ENCODE data around the gene ANKRD13B. TPM values are rescaled to one million over a fixed set of nuclear protein-coding genes. Genes with fewer than 3 reads are reported as not detected.

ANKRD13B gene
- total and polyA plus RNA-seq, 3 donors from 2014 or later, result 32.8 to 59.8 (median 48.8) TPM

DNA sequence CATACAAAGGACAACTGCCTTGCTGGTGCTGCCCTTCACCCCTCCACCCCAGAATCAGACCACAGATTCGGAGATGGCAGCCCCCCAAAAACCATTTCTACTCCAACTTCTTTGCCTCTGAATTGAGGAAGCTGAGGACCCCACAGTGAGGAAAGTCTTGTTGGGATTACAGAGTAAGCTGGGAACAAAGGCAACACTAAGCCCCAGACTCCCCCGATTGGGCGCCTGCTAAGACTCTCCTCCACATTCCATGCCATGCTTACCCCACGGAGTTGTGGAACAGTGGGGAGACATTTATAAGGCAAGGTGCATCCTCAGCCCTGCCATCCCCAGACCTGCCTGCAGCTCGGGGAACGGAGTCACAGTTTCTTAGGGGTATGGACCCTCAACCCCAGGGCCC, 5.3 kb upstream of the ANKRD13B start:
- no peaks in the 10 kb centered on the region for H3K36me3 ChIP-seq (ENCODE audit: low read depth, missing control alignments)
- no peaks in the 10 kb centered on the region for H3K9me3 ChIP-seq
- no peaks in the 10 kb centered on the region for H3K27me3 ChIP-seq
- peaks cover 46% of the 10 kb centered on the region for H3K4me1 ChIP-seq
- TF ChIP-seq, protein P1, sequence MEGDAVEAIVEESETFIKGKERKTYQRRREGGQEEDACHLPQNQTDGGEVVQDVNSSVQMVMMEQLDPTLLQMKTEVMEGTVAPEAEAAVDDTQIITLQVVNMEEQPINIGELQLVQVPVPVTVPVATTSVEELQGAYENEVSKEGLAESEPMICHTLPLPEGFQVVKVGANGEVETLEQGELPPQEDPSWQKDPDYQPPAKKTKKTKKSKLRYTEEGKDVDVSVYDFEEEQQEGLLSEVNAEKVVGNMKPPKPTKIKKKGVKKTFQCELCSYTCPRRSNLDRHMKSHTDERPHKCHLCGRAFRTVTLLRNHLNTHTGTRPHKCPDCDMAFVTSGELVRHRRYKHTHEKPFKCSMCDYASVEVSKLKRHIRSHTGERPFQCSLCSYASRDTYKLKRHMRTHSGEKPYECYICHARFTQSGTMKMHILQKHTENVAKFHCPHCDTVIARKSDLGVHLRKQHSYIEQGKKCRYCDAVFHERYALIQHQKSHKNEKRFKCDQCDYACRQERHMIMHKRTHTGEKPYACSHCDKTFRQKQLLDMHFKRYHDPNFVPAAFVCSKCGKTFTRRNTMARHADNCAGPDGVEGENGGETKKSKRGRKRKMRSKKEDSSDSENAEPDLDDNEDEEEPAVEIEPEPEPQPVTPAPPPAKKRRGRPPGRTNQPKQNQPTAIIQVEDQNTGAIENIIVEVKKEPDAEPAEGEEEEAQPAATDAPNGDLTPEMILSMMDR (IDR thresholded peaks at IDR 0.05), result no peak
- TF ChIP-seq POLR2A (IDR thresholded peaks at IDR 0.05), result no peak
- H3K4me3 ChIP-seq, result peak overlapping the region in 1 of 2 donors; percentile 75
- WGBS, 2 donors, result 66 to 86% methylated on average over 4 to 6 of the region's 6 CpGs
- intact Hi-C loops (cut with DNase I; ENCODE audit: low total_unique reads), result no loop called here
- DNase-seq, result no peak
- peak overlapping the region in 1 of 2 donors; percentile 72 for H3K27ac ChIP-seq

DNA sequence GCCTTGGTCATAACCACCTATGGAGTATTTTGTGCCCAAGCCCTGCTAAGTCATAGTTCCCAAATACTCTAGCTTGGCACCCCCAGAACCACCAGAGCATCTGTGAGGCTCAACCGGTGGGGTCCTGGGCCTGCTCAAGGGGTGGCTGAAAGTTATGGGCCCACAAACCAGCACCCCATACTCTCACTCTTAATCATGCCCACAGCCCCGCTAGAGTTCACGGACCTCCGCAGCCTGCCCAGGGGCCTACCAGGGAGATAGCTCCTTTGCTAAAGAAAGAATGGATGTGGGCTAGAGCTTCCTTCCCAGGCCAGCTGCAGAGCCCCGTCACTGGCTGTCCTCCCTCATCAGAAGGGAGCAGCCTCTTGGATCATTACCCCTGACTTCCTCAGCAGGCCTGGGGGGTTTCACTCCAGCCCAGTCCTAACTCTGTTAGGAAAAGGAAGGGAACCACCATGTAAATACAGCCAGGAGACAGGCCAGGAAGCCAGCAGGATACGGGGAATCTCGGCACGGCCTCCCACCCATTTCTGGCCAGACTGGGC, 4.8 kb upstream of the ANKRD13B start:
- DNase-seq, result no peak
- intact Hi-C loops (cut with DNase I; ENCODE audit: low total_unique reads), result no loop called here
- TF ChIP-seq, protein P1 (IDR thresholded peaks at IDR 0.05), result no peak
- TF ChIP-seq POLR2A (IDR thresholded peaks at IDR 0.05), result no peak
- Histone ChIP-seq H3K27ac (peak overlapping the region; percentile 4 to 72), H3K9me3 (no peaks in the 10 kb centered on the region), H3K27me3 (no peaks in the 10 kb centered on the region), H3K4me1 (peaks cover 48% of the 10 kb centered on the region), H3K4me3 (peak overlapping the region; percentile 75 to 76), H3K36me3 (ENCODE audit: low read depth, missing control alignments) (no peaks in the 10 kb centered on the region)
- WGBS, 2 donors, result 25 to 40% methylated on average over 5 to 8 of the region's 8 CpGs

DNA sequence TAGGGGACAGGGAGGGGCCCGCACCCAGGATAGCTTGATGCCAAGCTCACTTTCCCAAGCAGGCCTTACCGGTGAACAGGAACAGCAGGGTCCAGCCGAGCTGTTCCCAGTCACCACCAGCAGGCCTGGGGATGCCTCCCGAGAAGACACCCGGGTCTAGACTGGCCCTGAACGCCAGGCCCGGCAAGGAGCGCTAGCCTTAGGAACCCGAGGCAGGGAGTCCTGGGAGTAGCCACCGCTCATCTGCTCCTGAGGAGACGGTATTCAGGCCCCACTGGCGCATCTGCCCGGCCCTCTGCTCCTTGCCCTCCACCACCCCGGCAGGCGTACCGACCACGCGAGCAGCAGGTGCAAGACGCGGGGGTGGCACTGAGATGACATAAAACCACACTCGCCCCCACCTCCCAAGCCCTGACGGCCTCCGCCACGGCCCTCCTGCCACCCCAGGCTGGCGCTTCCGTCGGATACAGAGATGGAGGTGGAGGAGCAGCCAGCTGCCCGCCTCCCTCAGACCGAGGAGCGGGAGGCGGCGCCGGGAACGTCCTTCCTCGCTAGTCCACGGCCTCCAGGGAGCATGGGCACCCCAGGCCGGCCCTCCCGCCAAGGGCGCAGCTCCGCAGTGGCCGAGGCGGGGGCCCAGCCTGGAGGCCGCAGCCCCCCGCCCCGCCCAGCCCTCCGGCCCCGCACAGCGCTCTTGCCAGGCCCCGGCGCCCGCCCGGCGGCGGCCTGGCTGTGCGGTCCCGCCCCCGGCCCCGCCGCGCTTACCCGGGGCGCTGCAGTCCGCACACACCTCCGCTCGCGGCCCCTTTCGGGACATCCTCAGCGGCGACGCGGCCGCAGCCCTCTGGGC, 4.1 kb upstream of the ANKRD13B start:
- Histone ChIP-seq H3K9me3 (no peaks in the 10 kb centered on the region), H3K27ac (peak overlapping the region; percentile 4 to 72), H3K4me3 (peak overlapping the region; percentile 75 to 76), H3K4me1 (peaks cover 48% of the 10 kb centered on the region), H3K36me3 (ENCODE audit: low read depth, missing control alignments) (no peaks in the 10 kb centered on the region), H3K27me3 (no peaks in the 10 kb centered on the region)
- TF ChIP-seq, protein P1 (IDR thresholded peaks at IDR 0.05), result no peak
- TF ChIP-seq POLR2A (IDR thresholded peaks at IDR 0.05), result no peak
- peak; percentile 52 for DNase-seq
- WGBS, 2 donors, result 1% methylated on average over 26 to 56 of the region's 72 CpGs
- intact Hi-C loops (cut with DNase I; ENCODE audit: low total_unique reads), result no loop called here

DNA sequence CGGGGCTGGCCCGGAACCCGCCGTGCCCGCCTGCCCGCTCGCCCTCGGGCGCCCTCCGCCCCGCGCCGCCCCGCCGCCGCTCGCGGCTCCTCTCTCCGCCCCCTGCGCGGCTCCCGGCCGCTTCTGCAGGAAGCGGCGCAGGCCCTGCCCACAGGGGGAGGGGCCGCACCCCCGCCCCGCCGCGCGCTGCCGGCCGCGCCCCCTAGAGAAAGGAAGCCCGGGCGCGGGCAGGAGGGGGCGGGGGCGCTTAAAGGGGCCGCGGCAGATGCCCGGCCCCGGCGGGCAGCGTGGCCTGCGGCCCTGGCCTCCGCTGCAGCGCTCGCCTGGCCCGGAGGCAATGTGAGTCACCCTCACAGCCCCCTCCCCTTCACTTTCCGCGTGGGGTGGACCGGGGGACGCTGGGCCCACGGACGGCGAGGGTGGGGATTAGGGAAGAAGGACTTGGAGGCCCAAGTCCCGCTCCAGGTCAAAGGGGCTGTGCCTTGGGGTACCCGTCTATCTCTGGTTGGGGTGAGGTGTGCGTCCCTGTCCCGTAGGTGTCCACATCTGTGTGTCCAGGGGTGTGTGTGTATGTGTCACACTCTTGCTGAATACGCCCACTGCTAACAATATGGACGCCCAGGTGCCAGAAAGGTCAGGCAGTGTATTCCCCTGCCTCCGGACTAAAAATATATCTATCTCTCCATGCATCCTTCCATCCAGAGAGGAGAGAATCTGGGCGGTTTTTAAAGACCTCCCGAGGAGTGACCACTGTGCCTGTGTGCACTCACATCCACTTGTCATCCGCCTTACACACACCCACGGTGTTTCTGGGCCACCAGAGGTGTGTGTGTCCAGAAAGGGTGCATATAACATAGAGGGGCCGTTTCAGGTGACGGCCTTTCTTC, 3.2 kb upstream of the ANKRD13B start, which contains the start of gene GIT1:
TSS of gene GIT1 (minus strand) at position 125 of the 887 bp plus-strand sequence. CDS start 270 bp downstream, outside the sequence.
- intact Hi-C loops (cut with DNase I; ENCODE audit: low total_unique reads), result no loop called here
- 3 to 14% methylated on average over 20 to 58 of the region's 70 CpGs for WGBS, 2 donors
- Histone ChIP-seq H3K27ac (peak within 1 kb of the TSS; percentile 8 to 84), H3K27me3 (no peaks in the 10 kb centered on the region), H3K4me3 (peak within 1 kb of the TSS; percentile 75 to 76), H3K9me3 (no peaks in the 10 kb centered on the region), H3K36me3 (ENCODE audit: low read depth, missing control alignments) (no peaks in the 10 kb centered on the region), H3K4me1 (peaks cover 56% of the 10 kb centered on the region)
- DNase-seq, result peak; percentile 91
- TF ChIP-seq, protein P1 (IDR thresholded peaks at IDR 0.05), result peak in 2 of 3 experiments; percentile 8 to 23
- no peak for TF ChIP-seq POLR2A (IDR thresholded peaks at IDR 0.05)
